Limb (tissue), 2 donors: ENCODE results near the gene LGALS13.
A peak's percentile ranks its signal among the peaks of the same experiment; 100 is the strongest.
"Not testable (repeated sequence)": the region's sequence is repeated elsewhere in the genome, so short reads cannot be mapped to it uniquely, and the experiment has no call there.

Experiments used
- DNase-seq, 2 donors: peaks; one replicate each; pipeline ENCODE4 v3.0.0-alpha.2; 2016; ENCODE audit errors: extremely low spot score in 2 of 2

The LGALS13 gene

GRCh38 chr19:39617745-39618144 is 15.4 kb downstream of the LGALS13 start:
- no peak for DNase-seq

- DNase-seq = no peak
These were observed 21.6 kb downstream of the LGALS13 start for GRCh38 chr19:39623946-39624345.

GRCh38 chr19:39627631-39628030 is 25.3 kb downstream of the LGALS13 start:
- not testable (repeated sequence) for DNase-seq

- no peak for DNase-seq
These were observed 28.9 kb downstream of the LGALS13 start for GRCh38 chr19:39631178-39631577.

GRCh38 chr19:39631626-39632025 is 29.3 kb downstream of the LGALS13 start:
- DNase-seq = no peak

GRCh38 chr19:39637891-39638290 is 35.6 kb downstream of the LGALS13 start:
- DNase-seq = no peak

- DNase-seq = no peak
These were observed 39.4 kb downstream of the LGALS13 start for GRCh38 chr19:39641773-39642172.

GRCh38 chr19:39643591-39643990 is 41.3 kb downstream of the LGALS13 start:
- no peak for DNase-seq

GRCh38 chr19:39645800-39646411 is 43.6 kb downstream of the LGALS13 start:
- peak in 1 of 2 donors; percentile 47 for DNase-seq

- DNase-seq = no peak
These were observed 45.6 kb downstream of the LGALS13 start for GRCh38 chr19:39647918-39648317.

GRCh38 chr19:39655613-39656012 is 53.3 kb downstream of the LGALS13 start, which contains the start of gene LGALS16:
TSS of gene LGALS16 (plus strand) at chr19:39655913. CDS start at chr19:39655962, 49 bp downstream.
- no peak for DNase-seq
